SK-N-SH (cell line): ENCODE results near the gene OSBPL10. TPM values are rescaled to one million over a fixed set of nuclear protein-coding genes. Genes with fewer than 3 reads are reported as not detected.

Source experiments
- CTCF ChIA-PET: fragments of 300-600, 350-600 bp; formaldehyde crosslinking; extraction: SDS; loops from one replicate; lab custom pipeline; 2021; lab: Yijun Ruan, JAX
- POLR2A ChIA-PET: fragments of 350-600 bp; sonication (Branson Sonifier 250); formaldehyde crosslinking; extraction: SDS; loops from one replicate; lab custom pipeline; 2020; ENCODE audit warnings: antibody characterized with exemption, inconsistent platforms; lab: Yijun Ruan, JAX
- DNase-seq: peaks from one replicate; pipeline ENCODE4 v3.0.0; 2012
- H2AFZ ChIP-seq: fragments of 200-600 bp; sonication (generic); 2 replicates; pipeline ENCODE4 v1.8.1; 2016; ENCODE audit warnings: antibody characterized with exemption, mild to moderate bottlenecking, low read depth
- H3F3A ChIP-seq: fragments of 200-600 bp; sonication (generic); replicated peaks from 2 replicates; pipeline ENCODE3; 2016; ENCODE audit warnings: antibody characterized with exemption, mild to moderate bottlenecking; ENCODE audit not compliant: insufficient read depth
- H3K27ac ChIP-seq, 2 experiments: fragments of 200-500 bp in 1 of 2; fragments of 200-600 bp in 1 of 2; sonication (Bioruptor generic) in 1 of 2; sonication (generic), shearing (Covaris generic) in 1 of 2; 2 replicates each; pipeline versions ENCODE4 v1.5.1 to v1.6.1; 2014 to 2016; ENCODE audit warnings: low read depth in 2 of 2, inconsistent platforms in 1 of 2, low read length in 1 of 2, mild to moderate bottlenecking in 1 of 2, mixed read lengths in 1 of 2
- H3K27me3 ChIP-seq: fragments of 200-600 bp; sonication (generic), shearing (Covaris generic); 2 replicates; pipeline ENCODE4 v1.6.1; 2016; ENCODE audit warnings: mixed run types; ENCODE audit not compliant: insufficient read depth
- H3K36me3 ChIP-seq, 2 experiments: fragments of 200-500 bp in 1 of 2; fragments of 200-600 bp in 1 of 2; sonication (Bioruptor generic) in 1 of 2; sonication (generic) in 1 of 2; replicated peaks in 1 of 2; 2 replicates each; pipeline versions ENCODE3 to v1.5.1; 2014 to 2016; ENCODE audit warnings: low read length in 1 of 2, mild to moderate bottlenecking in 1 of 2; ENCODE audit not compliant: insufficient read depth in 2 of 2, control insufficient read depth in 1 of 2
- H3K4me1 ChIP-seq, 2 experiments: fragments of 200-500 bp in 1 of 2; fragments of 200-600 bp in 1 of 2; sonication (Bioruptor generic) in 1 of 2; sonication (generic), shearing (Covaris generic) in 1 of 2; 2 replicates each; pipeline versions ENCODE4 v1.5.1 to v1.6.1; 2014 to 2016; ENCODE audit warnings: low read depth in 1 of 2, low read length in 1 of 2, mixed run types in 1 of 2; ENCODE audit not compliant: insufficient read depth in 2 of 2, control insufficient read depth in 1 of 2
- H3K4me2 ChIP-seq: fragments of 200-600 bp; sonication (generic), shearing (Covaris generic); 2 replicates; pipeline ENCODE4 v1.6.1; 2017; ENCODE audit warnings: mixed run types
- H3K4me3 ChIP-seq, 2 experiments: fragments of 200-500 bp in 1 of 2; fragments of 200-600 bp in 1 of 2; sonication (Bioruptor generic) in 1 of 2; sonication (generic), shearing (Covaris generic) in 1 of 2; 2 replicates each; pipeline versions ENCODE4 v1.5.1 to v1.8.1; 2014 to 2016; ENCODE audit warnings: low read depth in 2 of 2, inconsistent platforms in 1 of 2, low read length in 1 of 2, mild to moderate bottlenecking in 1 of 2, mixed read lengths in 1 of 2, moderate library complexity in 1 of 2
- H3K79me2 ChIP-seq: fragments of 200-600 bp; sonication (generic); 2 replicates; pipeline ENCODE4 v1.8.1; 2017; ENCODE audit warnings: mild to moderate bottlenecking; ENCODE audit not compliant: insufficient read depth
- H3K9ac ChIP-seq: fragments of 200-600 bp; sonication (generic); 2 replicates; pipeline ENCODE4 v1.6.1; 2017; ENCODE audit warnings: mixed run types
- H3K9me2 ChIP-seq: fragments of 200-600 bp; sonication (generic); 2 replicates; pipeline ENCODE4 v1.6.1; 2017; ENCODE audit warnings: mixed run types
- H3K9me3 ChIP-seq: fragments of 200-600 bp; sonication (generic); 2 replicates; pipeline ENCODE4 v1.6.1; 2017; ENCODE audit warnings: mixed run types, mild to moderate bottlenecking, moderate library complexity
- H4K20me1 ChIP-seq: fragments of 200-600 bp; sonication (generic); 2 replicates; pipeline ENCODE4 v1.6.1; 2017; ENCODE audit warnings: mild to moderate bottlenecking, mixed run types; ENCODE audit not compliant: insufficient read depth
- CHD2 ChIP-seq: fragments of 150-350 bp; IDR thresholded peaks from 2 replicates; pipeline ENCODE4 v1.6.1; 2018; ENCODE audit warnings: low read length; ENCODE audit not compliant: partially characterized antibody
- ELF1 ChIP-seq: IDR thresholded peaks from 2 replicates; pipeline ENCODE4 v1.4.0; 2012
- EP300 ChIP-seq, 2 experiments: IDR thresholded peaks; 2 replicates each; pipeline versions ENCODE4 v1.4.0 to v1.6.1; 2012; ENCODE audit warnings: borderline replicate concordance in 1 of 2, low read depth in 1 of 2, low read length in 1 of 2
- FOXM1 ChIP-seq: IDR thresholded peaks from 2 replicates; pipeline ENCODE4 v1.4.0; 2012; ENCODE audit warnings: low read depth, mild to moderate bottlenecking
- IRF3 ChIP-seq: fragments of 150-350 bp; IDR thresholded peaks from 2 replicates; pipeline ENCODE4 v1.6.1; 2016; ENCODE audit warnings: mild to moderate bottlenecking, low read depth, low read length
- JUND ChIP-seq: IDR thresholded peaks from 2 replicates; pipeline ENCODE4 v1.4.0; 2012
- MEF2A ChIP-seq: IDR thresholded peaks from 2 replicates; pipeline ENCODE4 v1.4.0; 2012; ENCODE audit warnings: low read depth, borderline replicate concordance
- MXI1 ChIP-seq: IDR thresholded peaks from 2 replicates; pipeline ENCODE4 v1.6.1; 2012; ENCODE audit warnings: mild to moderate bottlenecking, low read depth, low read length, improper control_type of control experiment
- NFIC ChIP-seq: IDR thresholded peaks from 2 replicates; pipeline ENCODE4 v1.4.0; 2012; ENCODE audit warnings: borderline replicate concordance
- NRF1 ChIP-seq: IDR thresholded peaks from 2 replicates; pipeline ENCODE4 v1.6.1; 2012; ENCODE audit warnings: low read depth, mild to moderate bottlenecking, low read length
- POLR2AphosphoS5 ChIP-seq: IDR thresholded peaks from 2 replicates; pipeline ENCODE4 v1.6.1; 2012; ENCODE audit warnings: low read depth, low read length
- RAD21 ChIP-seq: IDR thresholded peaks from 2 replicates; pipeline ENCODE4 v1.6.1; 2012; ENCODE audit warnings: mild to moderate bottlenecking, low read length
- RCOR1 ChIP-seq: fragments of 150-350 bp; IDR thresholded peaks from 2 replicates; pipeline ENCODE4 v1.6.1; 2017; ENCODE audit warnings: antibody characterized with exemption, low read length
- RXRA ChIP-seq: IDR thresholded peaks from 2 replicates; pipeline ENCODE4 v1.4.0; 2012; ENCODE audit warnings: low read depth, mild to moderate bottlenecking, borderline replicate concordance
- SIN3A ChIP-seq: IDR thresholded peaks from 2 replicates; pipeline ENCODE4 v1.6.1; 2012; ENCODE audit warnings: low read depth, mild to moderate bottlenecking, low read length, moderate library complexity, borderline replicate concordance
- SMC3 ChIP-seq: IDR thresholded peaks from 2 replicates; pipeline ENCODE4 v1.6.1; 2012; ENCODE audit warnings: low read depth, low read length, improper control_type of control experiment
- USF1 ChIP-seq: IDR thresholded peaks from 2 replicates; pipeline ENCODE4 v1.4.0; 2012; ENCODE audit warnings: low read depth, borderline replicate concordance
- USF2 ChIP-seq: fragments of 150-350 bp; IDR thresholded peaks from 2 replicates; pipeline ENCODE4 v1.6.1; 2017; ENCODE audit warnings: antibody characterized with exemption, low read length, low read depth, borderline replicate concordance
- YY1 ChIP-seq: IDR thresholded peaks from 2 replicates; pipeline ENCODE4 v1.4.0; 2012; ENCODE audit warnings: low read depth, mild to moderate bottlenecking
- WGBS: methylation state at CpG from one replicate; pipeline ENCODE4 v1.1.6; 2017; ENCODE audit warnings: low lambda C conversion rate; 5-methylcytosine and 5-hydroxymethylcytosine counted together
- polyA plus RNA-seq, 3 experiments: library from polyadenylated mRNA; depleted of rRNA; stranded (reverse); fragments of >200 nt; gene quantifications; 2 replicates each; pipeline ENCODE4 v1.2.3, GENCODE V29; 2012
- TF ChIP-seq, protein P1 (sequence below): IDR thresholded peaks from 2 replicates; pipeline ENCODE4; 2012
- TF ChIP-seq, protein P2 (sequence below): IDR thresholded peaks from 2 replicates; pipeline ENCODE4 v1.6.1; 2012; ENCODE audit warnings: mild to moderate bottlenecking, low read depth, low read length, moderate library complexity

OSBPL10 gene
- polyA plus RNA-seq, 1 of the 3 experiments (the other 2 are of a cell fraction): 0.12 TPM

- TF ChIP-seq USF2: no peak
- no peak for TF ChIP-seq RXRA
- TF ChIP-seq USF1: no peak
- no peak for TF ChIP-seq SIN3A
- peak; percentile 16; the same call in 1 of the 2 replicates for TF ChIP-seq JUND
- no peak for TF ChIP-seq NRF1
- no peak for TF ChIP-seq YY1
- TF ChIP-seq MEF2A: no peak
- TF ChIP-seq RCOR1: no peak
- TF ChIP-seq RAD21: no peak
- no peak for TF ChIP-seq SMC3
- no peak for TF ChIP-seq ELF1
- TF ChIP-seq, protein P1, sequence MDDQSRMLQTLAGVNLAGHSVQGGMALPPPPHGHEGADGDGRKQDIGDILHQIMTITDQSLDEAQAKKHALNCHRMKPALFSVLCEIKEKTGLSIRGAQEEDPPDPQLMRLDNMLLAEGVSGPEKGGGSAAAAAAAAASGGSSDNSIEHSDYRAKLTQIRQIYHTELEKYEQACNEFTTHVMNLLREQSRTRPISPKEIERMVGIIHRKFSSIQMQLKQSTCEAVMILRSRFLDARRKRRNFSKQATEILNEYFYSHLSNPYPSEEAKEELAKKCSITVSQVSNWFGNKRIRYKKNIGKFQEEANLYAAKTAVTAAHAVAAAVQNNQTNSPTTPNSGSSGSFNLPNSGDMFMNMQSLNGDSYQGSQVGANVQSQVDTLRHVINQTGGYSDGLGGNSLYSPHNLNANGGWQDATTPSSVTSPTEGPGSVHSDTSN: no peak
- TF ChIP-seq NFIC: peak; percentile 53; the same call in 1 of the 2 replicates
- no peak for TF ChIP-seq CHD2
- no peak for TF ChIP-seq POLR2AphosphoS5
These were observed at the start of gene OSBPL10, which contains the start of gene ZNF860 (continued) for GRCh38 chr3:31981206-31982181.

- no peak for DNase-seq
- H4K20me1 ChIP-seq: no peaks in the 10 kb centered on the region
- no peaks in the 10 kb centered on the region for H3K79me2 ChIP-seq
- H3K9ac ChIP-seq: no peak overlapping the region
- no peaks in the 10 kb centered on the region for H3K36me3 ChIP-seq
- no peaks in the 10 kb centered on the region for H3K27me3 ChIP-seq
- ChIA-PET CTCF (interaction anchor here (0.8 to 2.3 kb wide), 2 partner anchors 110 to 118 kb away, joined by 3 to 13 read pairs; no protein-coding TSS in a partner anchor), POLR2A (no interaction called here)
- WGBS: 59% methylated on average over 6 of the region's 6 CpGs
- H3K4me3 ChIP-seq: no peak overlapping the region
- H3K4me1 ChIP-seq: no peaks in the 10 kb centered on the region
- H2AFZ ChIP-seq: no peak overlapping the region
- H3K27ac ChIP-seq: no peak overlapping the region
- H3K9me2 ChIP-seq: no peaks in the 10 kb centered on the region
- no peaks in the 10 kb centered on the region for H3F3A ChIP-seq
- no peak overlapping the region for H3K4me2 ChIP-seq
- no peaks in the 10 kb centered on the region for H3K9me3 ChIP-seq
- no peak for TF ChIP-seq RXRA
- no peak for TF ChIP-seq IRF3
- TF ChIP-seq, protein P2, sequence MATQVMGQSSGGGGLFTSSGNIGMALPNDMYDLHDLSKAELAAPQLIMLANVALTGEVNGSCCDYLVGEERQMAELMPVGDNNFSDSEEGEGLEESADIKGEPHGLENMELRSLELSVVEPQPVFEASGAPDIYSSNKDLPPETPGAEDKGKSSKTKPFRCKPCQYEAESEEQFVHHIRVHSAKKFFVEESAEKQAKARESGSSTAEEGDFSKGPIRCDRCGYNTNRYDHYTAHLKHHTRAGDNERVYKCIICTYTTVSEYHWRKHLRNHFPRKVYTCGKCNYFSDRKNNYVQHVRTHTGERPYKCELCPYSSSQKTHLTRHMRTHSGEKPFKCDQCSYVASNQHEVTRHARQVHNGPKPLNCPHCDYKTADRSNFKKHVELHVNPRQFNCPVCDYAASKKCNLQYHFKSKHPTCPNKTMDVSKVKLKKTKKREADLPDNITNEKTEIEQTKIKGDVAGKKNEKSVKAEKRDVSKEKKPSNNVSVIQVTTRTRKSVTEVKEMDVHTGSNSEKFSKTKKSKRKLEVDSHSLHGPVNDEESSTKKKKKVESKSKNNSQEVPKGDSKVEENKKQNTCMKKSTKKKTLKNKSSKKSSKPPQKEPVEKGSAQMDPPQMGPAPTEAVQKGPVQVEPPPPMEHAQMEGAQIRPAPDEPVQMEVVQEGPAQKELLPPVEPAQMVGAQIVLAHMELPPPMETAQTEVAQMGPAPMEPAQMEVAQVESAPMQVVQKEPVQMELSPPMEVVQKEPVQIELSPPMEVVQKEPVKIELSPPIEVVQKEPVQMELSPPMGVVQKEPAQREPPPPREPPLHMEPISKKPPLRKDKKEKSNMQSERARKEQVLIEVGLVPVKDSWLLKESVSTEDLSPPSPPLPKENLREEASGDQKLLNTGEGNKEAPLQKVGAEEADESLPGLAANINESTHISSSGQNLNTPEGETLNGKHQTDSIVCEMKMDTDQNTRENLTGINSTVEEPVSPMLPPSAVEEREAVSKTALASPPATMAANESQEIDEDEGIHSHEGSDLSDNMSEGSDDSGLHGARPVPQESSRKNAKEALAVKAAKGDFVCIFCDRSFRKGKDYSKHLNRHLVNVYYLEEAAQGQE: no peak
- no peak for TF ChIP-seq EP300 (IDR thresholded peaks at IDR 0.05; ENCODE audit: borderline replicate concordance in 1 of 2, low read depth in 1 of 2, low read length in 1 of 2)
- no peak for TF ChIP-seq YY1
- no peak for TF ChIP-seq SMC3
- TF ChIP-seq NRF1: no peak
- no peak for TF ChIP-seq MXI1
- no peak for TF ChIP-seq FOXM1
These were observed 45.5 kb upstream of the OSBPL10 start for GRCh38 chr3:32026593-32026992.
